ENCODE measurements around the gene CERS1.

DNA sequence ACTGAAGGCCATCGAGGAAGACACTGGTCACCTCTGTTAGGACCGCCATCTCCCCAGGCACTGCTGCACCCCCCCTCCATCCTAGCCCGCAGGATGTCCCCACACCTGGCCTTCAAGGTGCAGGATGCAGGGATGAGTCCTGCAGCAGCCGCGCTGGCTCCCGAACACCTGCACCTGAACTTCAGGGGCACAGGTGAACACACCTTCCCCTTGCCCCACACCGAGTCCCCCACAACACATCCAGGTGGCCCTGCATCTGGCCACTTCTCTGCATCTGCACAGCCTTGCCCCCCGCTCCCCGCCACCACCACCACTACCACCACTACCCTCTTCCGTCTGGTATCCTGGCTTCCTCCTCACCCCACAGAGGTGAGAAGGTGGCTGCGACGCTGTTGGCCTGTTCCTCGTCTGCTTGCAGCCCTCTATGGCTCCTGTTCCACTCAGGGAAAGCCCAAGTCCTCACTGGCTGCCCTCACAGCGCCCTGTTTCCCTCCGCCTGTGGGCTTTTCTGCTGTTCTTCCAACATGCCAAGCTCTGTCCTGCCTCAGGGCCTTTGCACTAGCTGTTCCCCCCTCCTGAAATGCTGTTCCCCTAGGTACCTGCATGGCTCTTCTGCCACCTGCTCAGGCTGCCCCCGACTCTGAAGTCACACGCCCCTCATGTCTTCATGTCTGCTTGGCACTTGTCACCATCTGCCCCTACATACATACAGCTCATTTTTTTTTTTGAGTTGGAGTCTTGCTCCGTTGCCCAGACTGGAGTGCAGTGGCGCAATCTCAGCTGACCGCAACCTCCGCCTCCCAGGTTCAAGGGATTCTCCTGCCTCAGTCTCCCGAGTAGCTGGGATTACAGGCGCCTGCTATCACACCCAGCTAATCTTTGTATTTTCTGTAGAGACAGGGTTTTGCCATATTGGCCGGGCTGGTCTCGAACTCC, 1.4 kb upstream of the CERS1 start:
- TF ChIP-seq POLR2A (IDR thresholded peaks at IDR 0.05) = no peak
- no peak for TF ChIP-seq CTCF (IDR thresholded peaks at IDR 0.05)

Measured in right lobe of liver (tissue), 4 donors.